Measurements from ENCODE around the gene MCM10. TPM values are rescaled to one million over a fixed set of nuclear protein-coding genes. Genes with fewer than 3 reads are reported as not detected.

The MCM10 gene
- total and polyA plus RNA-seq, 2 of the 8 experiments (the other 6 are each of a cell fraction or from before 2014, with no cell fraction given), result 9.8 to 60.3 TPM

DNA sequence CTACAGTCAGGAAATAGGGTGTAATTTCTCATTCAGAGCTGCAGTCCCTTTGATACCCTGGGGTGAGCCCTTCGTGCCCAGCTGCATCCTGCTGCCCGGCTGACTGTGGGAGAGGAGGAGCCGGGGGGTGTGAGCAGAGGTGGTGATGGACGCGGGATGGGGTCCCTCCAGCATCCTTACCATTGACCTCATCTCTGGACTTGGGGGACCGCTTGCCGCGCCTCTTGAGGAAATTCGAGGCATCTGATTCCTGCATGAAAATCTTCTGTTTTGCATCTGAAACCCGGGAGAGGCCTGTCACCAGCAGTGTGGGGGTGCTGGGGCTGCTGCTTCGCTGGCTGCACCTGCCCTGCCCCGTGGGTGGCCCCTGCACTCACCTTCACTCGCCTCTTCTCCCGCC is 72.0 kb downstream of the MCM10 start:
- POLR2A ChIA-PET (ENCODE audit: partially characterized antibody), result no interaction called here
- 0 out of 2 replicates have a peak overlapping the region, but pooled peaks have one; percentile 39 for H2BK12ac ChIP-seq (ENCODE audit: low read depth, low read length)
- no peaks in the 10 kb centered on the region for H4K20me1 ChIP-seq (replicated peaks in 1 of 2; ENCODE audit: control insufficient read depth in 1 of 2, insufficient read depth in 2 of 2, low read length in 2 of 2)
- no peak overlapping the region for H4K8ac ChIP-seq (ENCODE audit: extremely low read depth, insufficient read depth, low read length)
- H3K4me3 ChIP-seq (ENCODE audit: extremely low read depth in 1 of 4, insufficient read depth in 2 of 4, low read depth in 3 of 4, low read length in 4 of 4), result no peak overlapping the region; a peak in 1 of 8 replicates
- H2BK15ac ChIP-seq (ENCODE audit: low read length), result no peak overlapping the region
- FAIRE-seq (no peak), DNase-seq (ENCODE audit: low read depth in 1 of 2, low spot score in 2 of 2) (no peak)
- no peak overlapping the region for H3K4ac ChIP-seq (replicated peaks; ENCODE audit: insufficient read length, low read depth, low read length)
- no peak overlapping the region for H3K14ac ChIP-seq (ENCODE audit: insufficient read length)
- H2AK5ac ChIP-seq (ENCODE audit: low read depth, low read length), result no peak overlapping the region
- no peak overlapping the region for H2AFZ ChIP-seq (ENCODE audit: low read length)
- H3K9me3 ChIP-seq (ENCODE audit: insufficient read depth in 2 of 2, low read depth in 1 of 2, low read length in 1 of 2), result no peaks in the 10 kb centered on the region
- no peak overlapping the region for H3K56ac ChIP-seq (replicated peaks; ENCODE audit: insufficient read length, low read depth, low read length)
- WGBS, 2 experiments (ENCODE audit: extremely low coverage in 1 of 2, insufficient coverage in 1 of 2, insufficient read length in 1 of 2, insufficient replicate concordance in 2 of 2, low coverage in 1 of 2, low lambda C conversion rate in 2 of 2, missing lambda C conversion rate in 1 of 2), result 44% methylated on average over 13 of the region's 14 CpGs; no CpG with 5 or more reads in 1 of the 2 experiments
- no peak overlapping the region for H4K91ac ChIP-seq (replicated peaks; ENCODE audit: insufficient read length, low read length)
- CTCF ChIA-PET (ENCODE audit: partially characterized antibody), result interaction anchor here (1.5 kb wide), 1 partner anchor 303 kb away, joined by 3 read pairs; no protein-coding TSS in a partner anchor
- TF ChIP-seq SP1 (IDR thresholded peaks at IDR 0.05; ENCODE audit: low read depth, low read length), result no peak
- H3K36me3 ChIP-seq (ENCODE audit: control insufficient read depth in 2 of 4, insufficient read depth in 4 of 4, low read length in 3 of 4), result no peaks in the 10 kb centered on the region
- H3K27ac ChIP-seq (ENCODE audit: low read depth, low read length), result no peak overlapping the region
- no peak overlapping the region for H2BK120ac ChIP-seq (replicated peaks; ENCODE audit: low read depth, low read length)
- H4K5ac ChIP-seq (ENCODE audit: insufficient read length, low read depth, low read length), result no peak overlapping the region
- H3K79me2 ChIP-seq (ENCODE audit: control insufficient read depth in 1 of 2, insufficient read depth in 2 of 2, low read length in 2 of 2), result no peaks in the 10 kb centered on the region
- H3K9ac ChIP-seq (replicated peaks in 1 of 4; ENCODE audit: extremely low read depth in 1 of 4, low read depth in 3 of 4, low read length in 3 of 4), result no peak overlapping the region
- no peak overlapping the region for H3K18ac ChIP-seq (ENCODE audit: extremely low read depth, low read length)
- H3K79me1 ChIP-seq (ENCODE audit: low read depth, low read length), result no peaks in the 10 kb centered on the region
- H2BK20ac ChIP-seq (ENCODE audit: low read length), result no peak overlapping the region
- H3K4me2 ChIP-seq (ENCODE audit: insufficient read depth in 1 of 2, low read depth in 2 of 2, low read length in 2 of 2), result peak overlapping the region; percentile 55 to 56; a peak in 3 of 4 replicates
- no peaks in the 10 kb centered on the region for H3K27me3 ChIP-seq (replicated peaks in 1 of 4; ENCODE audit: control insufficient read depth in 3 of 4, extremely low read depth in 1 of 4, insufficient read depth in 3 of 4, low read length in 3 of 4)
- peaks cover 2% of the 10 kb centered on the region; the same call in 1 of the 2 replicates for H3K23me2 ChIP-seq (ENCODE audit: low read depth, low read length)
- peaks cover 4 to 20% (median 10%) of the 10 kb centered on the region in 4 experiments for H3K4me1 ChIP-seq (replicated peaks in 1 of 4; ENCODE audit: control insufficient read depth in 3 of 4, insufficient read depth in 4 of 4, low read length in 3 of 4)
- H2BK5ac ChIP-seq (ENCODE audit: low read depth, low read length), result no peak overlapping the region
- H3K23ac ChIP-seq (ENCODE audit: insufficient read length), result no peak overlapping the region

Data from H1 (cell line).